ENCODE measurements around the gene TLCD3A. TPM values are rescaled to one million over a fixed set of nuclear protein-coding genes. Genes with fewer than 3 reads are reported as not detected.

TLCD3A gene
- total RNA-seq, 1 experiment from 2014 or later: 13.9 TPM

GRCh38 chr17:759964-760363, 27.6 kb downstream of the TLCD3A start:
- intact Hi-C loops (cut with micrococcal nuclease): no loop called here
- BruUV-seq (replicated peaks): no TSS peak
- DNase-seq (no peak), ATAC-seq (no peak)
- no peak overlapping the region for H2AFZ ChIP-seq (ENCODE audit: low read length)
- no peak overlapping the region for H3K4me2 ChIP-seq (ENCODE audit: low read length)
- no peaks in the 10 kb centered on the region for H3K36me3 ChIP-seq (ENCODE audit: low read depth, low read length)
- no peaks in the 10 kb centered on the region for H3F3A ChIP-seq (ENCODE audit: low read length, unreplicated experiment)
- no peak overlapping the region for H3K4me3 ChIP-seq (ENCODE audit: low read length)
- POLR2A ChIA-PET (ENCODE audit: unreplicated experiment): no interaction called here
- TF ChIP-seq EZH2 (IDR thresholded peaks at IDR 0.05; ENCODE audit: low read length, unreplicated experiment): no peak
- no peak for TF ChIP-seq EZH2phosphoT487 (IDR thresholded peaks at IDR 0.05; ENCODE audit: borderline replicate concordance, low read length)
- no peak for TF ChIP-seq CTCF (conservative IDR thresholded peaks at IDR 0.05; ENCODE audit: low read depth, low read length)
- H3K27me3 ChIP-seq (ENCODE audit: low read length): no peaks in the 10 kb centered on the region
- no peak overlapping the region for H3K27ac ChIP-seq (ENCODE audit: low read length)
- H3K9me3 ChIP-seq (ENCODE audit: low read length): no peaks in the 10 kb centered on the region
- no peaks in the 10 kb centered on the region for H4K20me1 ChIP-seq (ENCODE audit: low read length)
- H3K9me2 ChIP-seq (replicated peaks; ENCODE audit: low read length): no peaks in the 10 kb centered on the region
- no peak overlapping the region for H3K9ac ChIP-seq (ENCODE audit: low read length)
- no peaks in the 10 kb centered on the region for H3K79me2 ChIP-seq (ENCODE audit: low read length)
- H3K4me1 ChIP-seq (ENCODE audit: insufficient read depth, low read length): no peaks in the 10 kb centered on the region
- CTCF ChIA-PET: no interaction called here

DNA sequence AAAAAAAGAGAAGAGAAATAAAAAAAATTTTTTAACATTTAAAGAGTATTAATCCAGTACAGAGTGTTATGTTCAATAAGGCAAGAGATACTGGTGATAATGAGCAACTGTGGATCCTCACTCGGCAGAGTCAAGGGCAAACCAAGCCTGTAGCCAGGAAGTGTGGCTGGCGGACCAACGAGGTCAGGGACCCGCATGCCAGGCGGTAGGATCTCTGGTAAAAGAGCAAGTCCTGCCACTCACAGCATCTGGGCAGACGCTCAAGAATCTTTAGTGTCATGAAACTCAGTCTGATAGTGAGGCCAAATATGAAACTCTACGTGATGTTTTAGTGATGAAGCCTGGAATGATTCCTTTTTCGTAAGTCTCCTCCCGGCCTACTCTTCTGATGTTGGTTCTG, 28.0 kb downstream of the TLCD3A start:
- ATAC-seq: no peak
- H3K36me3 ChIP-seq (ENCODE audit: low read depth, low read length): no peaks in the 10 kb centered on the region

GRCh38 chr17:767076-767475, 34.7 kb downstream of the TLCD3A start:
- no peaks in the 10 kb centered on the region for H4K20me1 ChIP-seq (ENCODE audit: low read length)
- no peak for DNase-seq
- no peaks in the 10 kb centered on the region for H3K4me1 ChIP-seq (ENCODE audit: insufficient read depth, low read length)
- H3K36me3 ChIP-seq (ENCODE audit: low read depth, low read length): peaks cover 11% of the 10 kb centered on the region
- no peaks in the 10 kb centered on the region for H3K79me2 ChIP-seq (ENCODE audit: low read length)
- ChIA-PET POLR2A (ENCODE audit: unreplicated experiment) (no interaction called here), CTCF (no interaction called here)
- H3K4me2 ChIP-seq (ENCODE audit: low read length): no peak overlapping the region
- no peak overlapping the region for H3K27ac ChIP-seq (ENCODE audit: low read length)
- H3F3A ChIP-seq (ENCODE audit: low read length, unreplicated experiment): no peaks in the 10 kb centered on the region
- no peaks in the 10 kb centered on the region for H3K9me3 ChIP-seq (ENCODE audit: low read length)
- H3K9ac ChIP-seq (ENCODE audit: low read length): no peak overlapping the region
- no peaks in the 10 kb centered on the region for H3K9me2 ChIP-seq (replicated peaks; ENCODE audit: low read length)
- no peak overlapping the region for H2AFZ ChIP-seq (ENCODE audit: low read length)
- ATAC-seq: no peak
- intact Hi-C loops (cut with micrococcal nuclease): no loop called here
- TF ChIP-seq EZH2phosphoT487 (IDR thresholded peaks at IDR 0.05; ENCODE audit: borderline replicate concordance, low read length) (no peak), CTCF (conservative IDR thresholded peaks at IDR 0.05; ENCODE audit: low read depth, low read length) (no peak), EZH2 (IDR thresholded peaks at IDR 0.05; ENCODE audit: low read length, unreplicated experiment) (no peak)
- H3K4me3 ChIP-seq (ENCODE audit: low read length): no peak overlapping the region
- H3K27me3 ChIP-seq (ENCODE audit: low read length): no peaks in the 10 kb centered on the region
- BruUV-seq (replicated peaks): no TSS peak

More for the DNA sequence above, 28.0 kb downstream of the TLCD3A start:
- H3K9ac ChIP-seq (ENCODE audit: low read length): no peak overlapping the region
- intact Hi-C loops (cut with micrococcal nuclease): no loop called here
- H3K79me2 ChIP-seq (ENCODE audit: low read length): no peaks in the 10 kb centered on the region
- no peak overlapping the region for H3K4me3 ChIP-seq (ENCODE audit: low read length)
- H3K4me2 ChIP-seq (ENCODE audit: low read length): no peak overlapping the region
- DNase-seq: no peak
- H3K9me2 ChIP-seq (replicated peaks; ENCODE audit: low read length): no peaks in the 10 kb centered on the region
- H2AFZ ChIP-seq (ENCODE audit: low read length): no peak overlapping the region
- H3K27ac ChIP-seq (ENCODE audit: low read length): no peak overlapping the region
- H3K4me1 ChIP-seq (ENCODE audit: insufficient read depth, low read length): no peaks in the 10 kb centered on the region
- TF ChIP-seq EZH2phosphoT487 (IDR thresholded peaks at IDR 0.05; ENCODE audit: borderline replicate concordance, low read length): no peak
- TF ChIP-seq EZH2 (IDR thresholded peaks at IDR 0.05; ENCODE audit: low read length, unreplicated experiment): no peak
- TF ChIP-seq CTCF (conservative IDR thresholded peaks at IDR 0.05; ENCODE audit: low read depth, low read length): no peak
- ChIA-PET POLR2A (ENCODE audit: unreplicated experiment) (no interaction called here), CTCF (no interaction called here)
- BruUV-seq (replicated peaks): no TSS peak
- no peaks in the 10 kb centered on the region for H3K9me3 ChIP-seq (ENCODE audit: low read length)
- H3F3A ChIP-seq (ENCODE audit: low read length, unreplicated experiment): no peaks in the 10 kb centered on the region
- H4K20me1 ChIP-seq (ENCODE audit: low read length): no peaks in the 10 kb centered on the region
- H3K27me3 ChIP-seq (ENCODE audit: low read length): no peaks in the 10 kb centered on the region
